HEK293 (cell line): ENCODE results near the gene DNAJC11.

Experiments used
- CTCF ChIA-PET: fragments of 350-600 bp; formaldehyde crosslinking; extraction: SDS; loops from one replicate; lab custom pipeline; 2021; ENCODE audit warnings: antibody characterized with exemption; lab: Yijun Ruan, JAX
- POLR2A ChIA-PET: fragments of 300-600 bp; formaldehyde crosslinking; extraction: SDS; loops from one replicate; lab custom pipeline; 2020; ENCODE audit warnings: antibody characterized with exemption, inconsistent platforms; lab: Yijun Ruan, JAX
- H3K27ac ChIP-seq: fragments of 200-500 bp; sonication (Bioruptor generic); 2 replicates; pipeline ENCODE4 v1.5.1; 2014; ENCODE audit warnings: low read depth, low read length, control low read depth, inconsistent platforms; ENCODE audit errors: extremely low read depth
- H3K36me3 ChIP-seq, 2 experiments: fragments of 200-500 bp in 1 of 2; sonication (Bioruptor generic) in 1 of 2; 1 replicate in 1 of 2; 2 replicates in 1 of 2; pipeline ENCODE4 v1.5.1; 2014 to 2017; ENCODE audit warnings: inconsistent platforms in 2 of 2, low read length in 2 of 2; ENCODE audit not compliant: control insufficient read depth in 2 of 2, insufficient read depth in 1 of 2
- H3K4me1 ChIP-seq: fragments of 200-500 bp; sonication (Bioruptor generic); 2 replicates; pipeline ENCODE4 v1.5.1; 2014; ENCODE audit warnings: mild to moderate bottlenecking, low read length, inconsistent platforms; ENCODE audit not compliant: control insufficient read depth, insufficient read depth
- H3K4me3 ChIP-seq: 2 replicates; pipeline ENCODE4 v1.5.1; 2011; ENCODE audit warnings: low read depth, mild to moderate bottlenecking, control low read depth, low read length, moderate library complexity
- H3K9me3 ChIP-seq: fragments of 200-500 bp; sonication (Bioruptor generic); 2 replicates; pipeline ENCODE4 v1.5.1; 2014; ENCODE audit warnings: low read depth, low read length, inconsistent platforms; ENCODE audit not compliant: control insufficient read depth, insufficient read depth
- AEBP2 ChIP-seq: fragments of 450-650 bp; formaldehyde crosslinking; IDR thresholded peaks from 2 replicates; pipeline ENCODE4 v1.5.1; 2016; ENCODE audit warnings: missing biosample characterization, missing genetic modification characterization, borderline replicate concordance
- GLI2 ChIP-seq: fragments of 450-650 bp; formaldehyde crosslinking; IDR thresholded peaks from 2 replicates; pipeline ENCODE4; 2017; ENCODE audit warnings: missing biosample characterization, missing genetic modification characterization, low read depth, borderline replicate concordance
- IKZF3 ChIP-seq: fragments of 450-650 bp; IDR thresholded peaks from 2 replicates; pipeline ENCODE4 v1.5.0; 2018; ENCODE audit warnings: missing biosample characterization, mild to moderate bottlenecking, missing genetic modification characterization, moderate library complexity
- KLF9 ChIP-seq: fragments of 450-650 bp; formaldehyde crosslinking; IDR thresholded peaks from 2 replicates; pipeline ENCODE4 v1.5.1; 2016; ENCODE audit warnings: missing biosample characterization, missing genetic modification characterization, low read depth
- OSR2 ChIP-seq: fragments of 450-650 bp; formaldehyde crosslinking; IDR thresholded peaks from 2 replicates; pipeline ENCODE4 v1.5.1; 2016; ENCODE audit warnings: missing biosample characterization, missing genetic modification characterization
- ZFHX2 ChIP-seq: fragments of 450-650 bp; formaldehyde crosslinking; conservative IDR thresholded peaks from 2 replicates; pipeline ENCODE4 v1.5.1; 2016; ENCODE audit warnings: missing biosample characterization, missing genetic modification characterization
- ZFP3 ChIP-seq: fragments of 450-650 bp; formaldehyde crosslinking; IDR thresholded peaks from 2 replicates; pipeline ENCODE4 v1.5.1; 2016; ENCODE audit warnings: low read depth, missing biosample characterization, missing genetic modification characterization
- ZNF449 ChIP-seq: fragments of 450-650 bp; formaldehyde crosslinking; IDR thresholded peaks from 2 replicates; pipeline ENCODE4 v1.5.1; 2017; ENCODE audit warnings: missing biosample characterization, mild to moderate bottlenecking, missing genetic modification characterization, moderate library complexity
- ZNF473 ChIP-seq: fragments of 450-650 bp; formaldehyde crosslinking; IDR thresholded peaks from 2 replicates; pipeline ENCODE4 v1.5.1; 2017; ENCODE audit warnings: missing biosample characterization, missing genetic modification characterization
- ZNF529 ChIP-seq: fragments of 450-650 bp; formaldehyde crosslinking; IDR thresholded peaks from 2 replicates; pipeline ENCODE4 v1.5.1; 2017; ENCODE audit warnings: missing genetic modification characterization, missing biosample characterization; ENCODE audit not compliant: insufficient replicate concordance
- ZNF777 ChIP-seq: fragments of 450-650 bp; formaldehyde crosslinking; IDR thresholded peaks from 2 replicates; pipeline ENCODE4 v1.5.1; 2017; ENCODE audit warnings: missing biosample characterization, missing genetic modification characterization, borderline replicate concordance
- ZNF791 ChIP-seq: fragments of 450-650 bp; formaldehyde crosslinking; IDR thresholded peaks from 2 replicates; pipeline ENCODE4 v1.5.1; 2016; ENCODE audit warnings: missing biosample characterization, missing genetic modification characterization
- TF ChIP-seq, protein P1 (sequence below): fragments of 450-650 bp; formaldehyde crosslinking; IDR thresholded peaks from 2 replicates; pipeline ENCODE4 v1.5.1; 2017; ENCODE audit warnings: missing biosample characterization, missing genetic modification characterization
- TF ChIP-seq, protein P2 (sequence below): fragments of 450-650 bp; IDR thresholded peaks from 2 replicates; pipeline ENCODE4 v1.5.1; 2018; ENCODE audit warnings: missing biosample characterization, mild to moderate bottlenecking, missing genetic modification characterization

Gene DNAJC11

DNA sequence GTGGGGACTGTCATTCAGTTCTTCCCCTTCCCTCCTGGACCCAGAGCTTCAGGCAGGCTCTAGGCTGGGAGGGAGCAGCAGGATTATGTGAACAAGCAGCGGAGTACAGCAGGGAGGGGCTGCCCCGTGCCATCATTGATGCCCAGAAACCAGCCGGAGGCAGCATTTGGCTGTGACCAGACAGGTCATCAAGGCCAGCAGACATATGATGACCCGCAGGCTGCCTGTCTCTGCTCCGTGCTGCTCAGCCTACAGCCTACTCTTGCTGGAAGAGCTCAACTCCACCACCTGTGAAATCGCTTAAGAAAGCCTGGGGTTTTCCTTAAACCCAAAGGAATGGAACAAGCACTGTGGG, 103.9 kb downstream of the DNAJC11 start:
- H3K36me3 ChIP-seq, result peaks cover 3 to 75% of the 10 kb centered on the region in 2 experiments; a peak in 2 of 3 replicates

DNA sequence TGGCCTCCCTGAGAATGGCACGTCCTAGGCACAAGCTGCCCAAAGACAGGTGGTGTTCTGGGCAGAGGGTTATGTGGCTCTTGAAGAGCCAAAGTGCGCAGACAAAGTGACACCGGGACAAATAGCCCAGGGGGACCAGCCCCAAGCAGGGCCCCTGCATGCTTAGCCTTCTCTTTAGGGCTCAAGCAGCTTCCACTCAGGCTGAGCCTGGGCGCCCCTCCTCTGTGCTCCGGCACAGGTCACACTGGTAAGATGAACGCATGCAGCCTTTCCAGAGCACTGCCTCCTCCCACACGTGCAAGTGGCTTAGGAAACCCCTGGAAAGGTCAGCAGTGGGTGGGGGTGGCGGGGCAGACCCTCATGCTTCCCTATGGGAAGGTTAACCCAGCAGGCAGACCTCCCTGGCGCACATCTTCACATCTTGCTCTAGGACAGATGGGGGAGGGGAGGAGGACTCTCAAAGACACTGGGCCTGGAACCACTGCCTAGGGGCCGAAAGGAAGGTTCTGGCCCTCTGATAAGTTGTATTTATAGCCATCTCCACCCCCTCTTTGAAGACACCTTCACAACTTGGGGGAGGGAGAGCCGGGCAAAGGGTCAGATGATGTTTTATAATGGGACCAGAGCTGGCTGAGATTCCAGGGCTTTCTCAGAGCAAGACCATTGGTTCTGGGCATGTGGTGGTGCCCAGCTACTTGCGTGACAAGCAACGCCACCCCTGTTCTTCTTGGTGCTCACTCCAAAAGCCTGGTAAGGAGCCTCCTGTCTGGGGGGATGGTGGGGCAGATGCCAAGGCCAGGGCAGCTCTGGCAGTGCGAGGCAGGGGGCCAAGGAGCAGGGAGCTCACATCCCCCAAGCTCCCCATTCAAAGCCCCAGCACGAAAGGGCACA, 104.5 kb downstream of the DNAJC11 start:
- no peak overlapping the region for H3K27ac ChIP-seq
- POLR2A ChIA-PET, result interaction anchor here (0.7 to 1.5 kb wide), 3 partner anchors 8 to 18 kb away, joined by 3 to 5 read pairs (median 3); partner anchors contain the start of gene ZBTB48
- TF ChIP-seq ZFHX2 (tag by site-specific recombination) (peak; percentile 39; the same call in 1 of the 2 replicates), KLF9 (tag by site-specific recombination) (no peak)
- TF ChIP-seq, all 188 proteins: peak for 1
- no peak overlapping the region for H3K4me3 ChIP-seq
- CTCF ChIA-PET, result interaction anchor here (0.7 to 0.8 kb wide), 2 partner anchors 17 to 116 kb away, joined by 3 read pairs; no protein-coding TSS in a partner anchor
- H3K4me1 ChIP-seq, result no peaks in the 10 kb centered on the region
- peaks cover 3 to 81% of the 10 kb centered on the region in 2 experiments; a peak in 2 of 3 replicates for H3K36me3 ChIP-seq
- no peaks in the 10 kb centered on the region for H3K9me3 ChIP-seq

More for the DNA sequence above, 103.9 kb downstream of the DNAJC11 start:
- POLR2A ChIA-PET, result interaction anchor here (0.7 to 1.5 kb wide), 3 partner anchors 9 to 18 kb away, joined by 3 to 5 read pairs (median 3); partner anchors contain the start of gene ZBTB48
- no peak overlapping the region for H3K4me3 ChIP-seq
- H3K27ac ChIP-seq, result no peak overlapping the region
- no peak for TF ChIP-seq ZNF791 (tag by site-specific recombination)
- TF ChIP-seq ZNF449 (tag by site-specific recombination), result no peak
- TF ChIP-seq, protein P1, sequence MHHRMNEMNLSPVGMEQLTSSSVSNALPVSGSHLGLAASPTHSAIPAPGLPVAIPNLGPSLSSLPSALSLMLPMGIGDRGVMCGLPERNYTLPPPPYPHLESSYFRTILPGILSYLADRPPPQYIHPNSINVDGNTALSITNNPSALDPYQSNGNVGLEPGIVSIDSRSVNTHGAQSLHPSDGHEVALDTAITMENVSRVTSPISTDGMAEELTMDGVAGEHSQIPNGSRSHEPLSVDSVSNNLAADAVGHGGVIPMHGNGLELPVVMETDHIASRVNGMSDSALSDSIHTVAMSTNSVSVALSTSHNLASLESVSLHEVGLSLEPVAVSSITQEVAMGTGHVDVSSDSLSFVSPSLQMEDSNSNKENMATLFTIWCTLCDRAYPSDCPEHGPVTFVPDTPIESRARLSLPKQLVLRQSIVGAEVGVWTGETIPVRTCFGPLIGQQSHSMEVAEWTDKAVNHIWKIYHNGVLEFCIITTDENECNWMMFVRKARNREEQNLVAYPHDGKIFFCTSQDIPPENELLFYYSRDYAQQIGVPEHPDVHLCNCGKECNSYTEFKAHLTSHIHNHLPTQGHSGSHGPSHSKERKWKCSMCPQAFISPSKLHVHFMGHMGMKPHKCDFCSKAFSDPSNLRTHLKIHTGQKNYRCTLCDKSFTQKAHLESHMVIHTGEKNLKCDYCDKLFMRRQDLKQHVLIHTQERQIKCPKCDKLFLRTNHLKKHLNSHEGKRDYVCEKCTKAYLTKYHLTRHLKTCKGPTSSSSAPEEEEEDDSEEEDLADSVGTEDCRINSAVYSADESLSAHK, result no peak
- TF ChIP-seq ZFP3, result no peak
- no peak for TF ChIP-seq ZNF777 (tag by site-specific recombination)
- TF ChIP-seq ZNF529 (tag by site-specific recombination), result no peak
- no peak for TF ChIP-seq OSR2 (tag by site-specific recombination)
- TF ChIP-seq, protein P2, sequence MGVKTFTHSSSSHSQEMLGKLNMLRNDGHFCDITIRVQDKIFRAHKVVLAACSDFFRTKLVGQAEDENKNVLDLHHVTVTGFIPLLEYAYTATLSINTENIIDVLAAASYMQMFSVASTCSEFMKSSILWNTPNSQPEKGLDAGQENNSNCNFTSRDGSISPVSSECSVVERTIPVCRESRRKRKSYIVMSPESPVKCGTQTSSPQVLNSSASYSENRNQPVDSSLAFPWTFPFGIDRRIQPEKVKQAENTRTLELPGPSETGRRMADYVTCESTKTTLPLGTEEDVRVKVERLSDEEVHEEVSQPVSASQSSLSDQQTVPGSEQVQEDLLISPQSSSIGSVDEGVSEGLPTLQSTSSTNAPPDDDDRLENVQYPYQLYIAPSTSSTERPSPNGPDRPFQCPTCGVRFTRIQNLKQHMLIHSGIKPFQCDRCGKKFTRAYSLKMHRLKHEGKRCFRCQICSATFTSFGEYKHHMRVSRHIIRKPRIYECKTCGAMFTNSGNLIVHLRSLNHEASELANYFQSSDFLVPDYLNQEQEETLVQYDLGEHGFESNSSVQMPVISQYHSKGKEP (tag by site-specific recombination), result no peak
- no peak for TF ChIP-seq IKZF3
- TF ChIP-seq AEBP2 (tag by site-specific recombination), result no peak
- no peak for TF ChIP-seq GLI2 (tag by site-specific recombination)
- no peak for TF ChIP-seq ZNF473 (tag by site-specific recombination)
- TF ChIP-seq, all 188 proteins: peak for 0
- CTCF ChIA-PET, result interaction anchor here (0.7 to 0.8 kb wide), 2 partner anchors 18 to 117 kb away, joined by 3 read pairs; no protein-coding TSS in a partner anchor
- H3K4me1 ChIP-seq, result no peaks in the 10 kb centered on the region
- no peaks in the 10 kb centered on the region for H3K9me3 ChIP-seq
